ENCODE results near the gene SESN1.

The SESN1 gene

GRCh38 chr6:109059571-109060021 lies 35.0 kb downstream of the SESN1 start:
- no peak for ATAC-seq
- TF ChIP-seq OSR1 (CRISPR knock-in tag; IDR thresholded peaks at IDR 0.05) (no peak), ISL1 (CRISPR knock-in tag; IDR thresholded peaks at IDR 0.05) (no peak), TCF4 (CRISPR knock-in tag; IDR thresholded peaks at IDR 0.05; ENCODE audit: borderline replicate concordance) (no peak), SNAI2 (CRISPR knock-in tag; IDR thresholded peaks at IDR 0.05) (no peak), BACH2 (CRISPR knock-in tag; IDR thresholded peaks at IDR 0.05; ENCODE audit: borderline replicate concordance) (no peak), ZNF70 (CRISPR knock-in tag; IDR thresholded peaks at IDR 0.05) (no peak), GLIS3 (CRISPR knock-in tag; IDR thresholded peaks at IDR 0.05) (no peak), RARB (CRISPR knock-in tag; IDR thresholded peaks at IDR 0.05) (no peak), ESRRG (CRISPR knock-in tag; IDR thresholded peaks at IDR 0.05) (no peak), ZNF565 (CRISPR knock-in tag; conservative IDR thresholded peaks at IDR 0.05; ENCODE audit: low read depth) (no peak), TOX (CRISPR knock-in tag; IDR thresholded peaks at IDR 0.05; ENCODE audit: borderline replicate concordance) (no peak), TSHZ2 (CRISPR knock-in tag; IDR thresholded peaks at IDR 0.05) (no peak), ZNF8 (CRISPR knock-in tag; IDR thresholded peaks at IDR 0.05) (no peak), POU6F1 (CRISPR knock-in tag; IDR thresholded peaks at IDR 0.05; ENCODE audit: borderline replicate concordance, low read depth) (no peak), CSDC2 (CRISPR knock-in tag; IDR thresholded peaks at IDR 0.05) (no peak), PATZ1 (CRISPR knock-in tag; IDR thresholded peaks at IDR 0.05; ENCODE audit: borderline replicate concordance) (no peak), ZFP3 (CRISPR knock-in tag; IDR thresholded peaks at IDR 0.05) (no peak), ARNTL (CRISPR knock-in tag; IDR thresholded peaks at IDR 0.05; ENCODE audit: borderline replicate concordance, low read depth) (no peak)
- TF ChIP-seq, protein P1, sequence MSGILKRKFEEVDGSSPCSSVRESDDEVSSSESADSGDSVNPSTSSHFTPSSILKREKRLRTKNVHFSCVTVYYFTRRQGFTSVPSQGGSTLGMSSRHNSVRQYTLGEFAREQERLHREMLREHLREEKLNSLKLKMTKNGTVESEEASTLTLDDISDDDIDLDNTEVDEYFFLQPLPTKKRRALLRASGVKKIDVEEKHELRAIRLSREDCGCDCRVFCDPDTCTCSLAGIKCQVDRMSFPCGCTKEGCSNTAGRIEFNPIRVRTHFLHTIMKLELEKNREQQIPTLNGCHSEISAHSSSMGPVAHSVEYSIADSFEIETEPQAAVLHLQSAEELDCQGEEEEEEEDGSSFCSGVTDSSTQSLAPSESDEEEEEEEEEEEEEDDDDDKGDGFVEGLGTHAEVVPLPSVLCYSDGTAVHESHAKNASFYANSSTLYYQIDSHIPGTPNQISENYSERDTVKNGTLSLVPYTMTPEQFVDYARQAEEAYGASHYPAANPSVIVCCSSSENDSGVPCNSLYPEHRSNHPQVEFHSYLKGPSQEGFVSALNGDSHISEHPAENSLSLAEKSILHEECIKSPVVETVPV (CRISPR knock-in tag; IDR thresholded peaks at IDR 0.05): no peak

DNA sequence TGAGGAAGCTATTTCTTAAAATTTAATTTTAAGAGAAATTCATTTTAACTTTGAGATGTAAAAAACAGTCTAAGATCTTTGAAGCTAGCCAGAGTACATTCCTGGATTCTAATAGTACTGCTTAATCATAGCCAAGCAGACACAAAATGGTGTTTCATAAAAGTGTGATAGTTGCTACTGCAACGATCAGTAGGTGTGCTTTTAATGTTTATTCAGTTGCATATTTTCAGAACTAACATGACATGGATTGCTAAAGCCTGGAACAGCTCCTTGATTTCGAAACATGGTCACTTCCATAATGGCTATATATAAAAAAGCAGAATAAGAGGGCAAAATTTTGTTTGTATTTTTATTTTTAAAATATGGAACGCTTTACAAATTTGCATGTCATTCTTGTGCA lies 35.5 kb downstream of the SESN1 start:
- ATAC-seq: no peak

More for the DNA sequence above, 35.5 kb downstream of the SESN1 start:
- no peak for TF ChIP-seq TSHZ2 (CRISPR knock-in tag; IDR thresholded peaks at IDR 0.05)
- TF ChIP-seq, protein P2, sequence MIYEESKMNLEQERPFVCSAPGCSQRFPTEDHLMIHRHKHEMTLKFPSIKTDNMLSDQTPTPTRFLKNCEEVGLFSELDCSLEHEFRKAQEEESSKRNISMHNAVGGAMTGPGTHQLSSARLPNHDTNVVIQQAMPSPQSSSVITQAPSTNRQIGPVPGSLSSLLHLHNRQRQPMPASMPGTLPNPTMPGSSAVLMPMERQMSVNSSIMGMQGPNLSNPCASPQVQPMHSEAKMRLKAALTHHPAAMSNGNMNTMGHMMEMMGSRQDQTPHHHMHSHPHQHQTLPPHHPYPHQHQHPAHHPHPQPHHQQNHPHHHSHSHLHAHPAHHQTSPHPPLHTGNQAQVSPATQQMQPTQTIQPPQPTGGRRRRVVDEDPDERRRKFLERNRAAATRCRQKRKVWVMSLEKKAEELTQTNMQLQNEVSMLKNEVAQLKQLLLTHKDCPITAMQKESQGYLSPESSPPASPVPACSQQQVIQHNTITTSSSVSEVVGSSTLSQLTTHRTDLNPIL (CRISPR knock-in tag; IDR thresholded peaks at IDR 0.05; ENCODE audit: low read depth): no peak
- TF ChIP-seq GLIS3 (CRISPR knock-in tag; IDR thresholded peaks at IDR 0.05): no peak
